SHP77 (cell line): ENCODE data around the gene NOL3.
A peak's percentile ranks its signal among the peaks of the same experiment; 100 is the strongest.

Experiments
- DNase-seq, 2 experiments: peaks; one replicate each; lab custom pipeline; 2025; lab: John Stamatoyannopoulos, UW

NOL3 gene

DNA sequence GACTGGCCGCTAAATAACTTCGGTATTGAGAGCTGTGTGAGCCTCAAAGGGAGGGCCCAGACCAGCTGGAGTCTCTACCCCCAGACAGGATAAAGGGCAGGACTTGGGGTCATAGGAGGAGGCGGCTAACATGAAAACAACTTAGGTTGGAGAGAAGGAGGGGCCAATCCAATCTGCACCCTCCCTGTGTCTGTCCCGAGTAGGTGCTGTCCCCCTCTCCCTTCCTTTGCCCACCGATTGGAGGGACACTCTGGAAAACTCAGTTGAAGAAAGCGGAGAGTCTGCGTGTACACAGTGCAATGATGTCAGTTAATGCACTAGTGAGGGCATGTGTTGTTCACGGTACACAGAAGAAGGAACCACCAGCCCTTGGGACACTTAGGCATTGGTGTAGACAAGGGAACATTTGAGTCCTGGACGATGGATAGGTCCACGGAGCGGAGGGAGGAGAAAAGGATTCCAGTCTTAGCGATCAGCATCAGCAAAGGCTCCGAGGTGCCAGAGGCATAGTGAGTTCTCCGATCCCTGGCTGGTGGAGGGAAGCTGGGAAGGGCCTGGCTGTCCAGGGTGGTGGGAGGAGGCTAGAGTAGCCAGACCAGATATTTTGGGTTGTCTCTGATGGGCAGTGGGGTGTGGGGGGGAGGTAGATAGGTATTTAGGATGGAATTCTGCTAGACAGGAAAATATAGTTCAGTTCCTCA, 761 bp downstream of the NOL3 start:
- DNase-seq: no peak

GRCh38 chr16:67173323-67173722, 3.0 kb downstream of the NOL3 start:
- no peak for DNase-seq

DNA sequence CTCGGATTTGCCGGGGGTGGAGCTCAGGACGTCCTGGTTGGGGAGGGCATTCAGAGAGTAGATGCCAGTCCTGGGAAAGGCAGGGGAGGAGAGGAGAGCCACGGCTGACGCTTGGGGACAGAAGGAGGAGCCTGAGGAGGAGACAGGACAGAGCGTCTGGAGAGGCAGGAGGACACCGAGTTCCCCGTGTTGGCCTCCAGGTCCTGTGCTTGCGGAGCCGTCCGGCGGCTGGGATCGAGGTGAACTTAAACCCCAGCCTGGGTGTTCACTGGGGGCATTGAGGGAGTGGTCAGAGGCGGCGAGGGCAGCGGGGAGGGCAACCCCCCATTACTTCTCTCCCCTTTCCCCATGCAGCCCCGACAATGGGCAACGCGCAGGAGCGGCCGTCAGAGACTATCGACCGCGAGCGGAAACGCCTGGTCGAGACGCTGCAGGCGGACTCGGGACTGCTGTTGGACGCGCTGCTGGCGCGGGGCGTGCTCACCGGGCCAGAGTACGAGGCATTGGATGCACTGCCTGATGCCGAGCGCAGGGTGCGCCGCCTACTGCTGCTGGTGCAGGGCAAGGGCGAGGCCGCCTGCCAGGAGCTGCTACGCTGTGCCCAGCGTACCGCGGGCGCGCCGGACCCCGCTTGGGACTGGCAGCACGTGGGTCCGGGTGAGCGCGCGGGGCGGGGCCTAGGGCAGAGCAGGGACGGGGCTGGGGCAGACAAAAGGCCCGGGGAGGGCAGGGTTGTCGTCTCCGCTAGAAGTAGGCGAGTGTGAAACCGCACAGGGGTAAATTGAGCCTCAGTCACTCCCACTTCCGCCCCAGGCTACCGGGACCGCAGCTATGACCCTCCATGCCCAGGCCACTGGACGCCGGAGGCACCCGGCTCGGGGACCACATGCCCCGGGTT, 3.7 kb downstream of the NOL3 start:
- DNase-seq: peak; percentile 84 to 90

DNA sequence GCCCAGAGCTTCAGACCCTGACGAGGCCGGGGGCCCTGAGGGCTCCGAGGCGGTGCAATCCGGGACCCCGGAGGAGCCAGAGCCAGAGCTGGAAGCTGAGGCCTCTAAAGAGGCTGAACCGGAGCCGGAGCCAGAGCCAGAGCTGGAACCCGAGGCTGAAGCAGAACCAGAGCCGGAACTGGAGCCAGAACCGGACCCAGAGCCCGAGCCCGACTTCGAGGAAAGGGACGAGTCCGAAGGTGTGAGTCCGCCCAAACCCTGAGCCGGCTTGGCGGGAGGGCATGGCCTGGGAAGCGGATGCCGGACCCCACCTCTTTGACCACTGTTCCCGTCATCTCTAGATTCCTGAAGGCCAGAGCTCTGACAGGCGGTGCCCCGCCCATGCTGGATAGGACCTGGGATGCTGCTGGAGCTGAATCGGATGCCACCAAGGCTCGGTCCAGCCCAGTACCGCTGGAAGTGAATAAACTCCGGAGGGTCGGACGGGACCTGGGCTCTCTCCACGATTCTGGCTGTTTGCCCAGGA, 4.4 kb downstream of the NOL3 start:
- DNase-seq: no peak

DNA sequence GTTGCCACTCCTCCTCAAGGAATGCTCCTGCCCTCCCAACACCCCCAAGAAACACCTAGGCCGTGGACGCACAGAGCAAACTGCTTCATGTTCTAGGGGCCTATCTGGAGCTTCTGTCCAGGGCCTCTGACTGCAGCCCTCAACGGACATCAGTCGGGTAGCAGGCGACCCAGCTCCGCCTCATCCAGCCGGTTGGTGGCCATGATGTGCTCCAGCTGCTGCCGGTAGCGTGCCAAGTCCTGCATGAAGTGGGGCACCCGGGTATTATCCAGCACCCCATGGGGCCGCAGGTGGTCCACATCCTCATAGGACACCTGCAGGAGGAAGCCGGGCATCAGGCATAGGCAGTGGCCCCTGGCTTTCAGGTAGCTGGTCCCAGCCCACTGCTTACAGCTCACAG, 6.3 kb downstream of the NOL3 start:
- DNase-seq: no peak

DNA sequence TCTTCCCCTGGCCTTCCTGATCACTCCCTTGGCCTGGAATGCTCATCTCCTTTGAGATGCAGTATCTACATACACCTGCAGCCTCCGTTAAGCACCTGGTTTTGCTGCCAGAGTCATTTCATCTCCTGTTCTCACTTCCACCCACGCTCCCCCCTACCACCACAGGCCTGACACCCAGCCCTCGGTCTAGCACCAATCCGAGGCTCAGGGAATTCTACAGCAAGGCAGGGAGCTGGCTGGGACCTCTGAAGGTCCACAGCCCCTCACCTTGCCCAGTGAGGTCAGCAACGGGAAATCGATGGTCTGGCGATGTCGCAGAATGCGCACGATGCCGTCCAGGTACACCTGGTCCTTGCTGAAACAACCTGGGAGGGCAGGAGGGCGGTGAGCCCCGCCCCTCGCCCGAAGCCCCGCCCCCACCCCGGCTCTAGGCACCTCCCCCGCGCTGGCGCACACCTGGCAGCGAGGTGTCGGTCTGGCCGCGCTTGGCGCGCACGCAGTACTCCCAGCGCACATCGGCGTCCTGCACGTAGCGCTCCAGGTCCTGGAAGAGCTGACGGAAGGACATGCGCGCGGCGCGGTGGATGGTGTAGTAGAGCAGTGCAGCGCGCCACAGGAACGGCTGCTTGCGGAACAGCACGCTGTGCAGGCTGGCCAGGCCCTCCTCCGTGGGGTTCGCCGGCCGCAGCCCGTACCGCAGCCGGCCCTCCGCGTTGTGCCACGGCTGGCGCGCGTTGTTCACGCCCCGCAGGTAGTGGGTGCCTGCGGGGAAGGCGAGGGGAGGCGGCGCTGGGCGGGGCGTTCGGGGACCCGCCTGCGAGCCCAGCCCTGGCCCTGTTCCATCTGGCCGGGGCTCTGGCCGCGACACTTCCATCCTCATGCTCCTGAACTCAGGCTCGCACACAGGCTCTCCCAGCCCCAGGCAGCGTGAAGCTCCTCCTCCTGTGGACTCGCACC, 7.7 kb downstream of the NOL3 start:
- DNase-seq: peak; percentile 38 to 77

DNA sequence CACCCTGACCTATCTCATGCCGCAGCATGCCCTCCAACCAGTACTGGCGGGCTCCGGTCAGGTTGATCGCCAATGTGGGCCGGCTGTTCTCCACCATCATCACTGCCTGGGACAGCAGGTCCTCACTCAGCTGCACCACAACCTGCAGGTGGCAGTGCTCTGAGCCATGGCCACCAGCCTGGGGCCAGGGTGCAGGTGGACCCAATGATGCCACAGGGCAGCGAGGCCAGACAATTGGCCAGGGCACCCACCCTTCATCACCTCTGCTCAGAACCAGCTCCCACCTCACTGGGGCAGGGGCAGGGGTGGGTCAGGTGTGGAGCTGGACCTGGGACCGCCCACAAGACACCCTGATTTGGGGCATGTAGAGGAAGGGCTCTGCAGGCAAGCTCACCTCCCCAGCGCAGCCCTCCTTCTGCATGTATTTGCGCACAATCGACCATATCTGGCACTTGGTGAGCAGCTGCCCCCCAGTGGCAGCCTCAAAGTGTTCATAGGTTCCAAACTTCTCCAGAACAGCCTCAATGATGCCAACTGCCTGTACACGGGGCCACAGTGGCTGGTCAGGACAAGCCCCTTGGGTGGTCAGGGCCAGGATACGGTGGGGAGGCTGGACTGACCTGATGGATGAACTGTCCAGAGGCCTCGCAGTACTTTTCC, 9.2 kb downstream of the NOL3 start:
- DNase-seq: peak in 1 of 2 experiments; percentile 17

GRCh38 chr16:67180166-67180565, 9.8 kb downstream of the NOL3 start:
- no peak for DNase-seq

- DNase-seq: no peak
These were observed 11.0 kb downstream of the NOL3 start for GRCh38 chr16:67181346-67181745.

DNA sequence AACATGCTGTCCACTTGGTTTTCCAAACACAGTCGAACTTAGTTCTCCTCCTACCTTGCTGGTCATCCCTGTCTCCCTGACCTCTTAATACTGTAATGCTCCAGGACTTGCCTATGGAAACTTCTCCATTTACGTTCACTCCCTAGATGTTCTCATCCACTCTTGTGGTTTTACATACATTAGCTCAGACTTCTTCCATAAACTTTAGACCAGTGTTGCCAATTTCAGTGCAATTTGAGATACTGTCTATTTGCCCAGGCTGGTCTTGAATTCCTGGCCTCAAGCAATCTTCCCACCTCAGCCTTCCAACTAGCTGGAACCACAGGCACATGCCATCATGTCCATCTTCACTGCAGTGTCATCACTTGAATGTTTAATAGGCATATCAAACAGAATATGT, 11.9 kb downstream of the NOL3 start:
- no peak for DNase-seq

GRCh38 chr16:67183284-67183626, 12.9 kb downstream of the NOL3 start:
- DNase-seq: no peak

DNA sequence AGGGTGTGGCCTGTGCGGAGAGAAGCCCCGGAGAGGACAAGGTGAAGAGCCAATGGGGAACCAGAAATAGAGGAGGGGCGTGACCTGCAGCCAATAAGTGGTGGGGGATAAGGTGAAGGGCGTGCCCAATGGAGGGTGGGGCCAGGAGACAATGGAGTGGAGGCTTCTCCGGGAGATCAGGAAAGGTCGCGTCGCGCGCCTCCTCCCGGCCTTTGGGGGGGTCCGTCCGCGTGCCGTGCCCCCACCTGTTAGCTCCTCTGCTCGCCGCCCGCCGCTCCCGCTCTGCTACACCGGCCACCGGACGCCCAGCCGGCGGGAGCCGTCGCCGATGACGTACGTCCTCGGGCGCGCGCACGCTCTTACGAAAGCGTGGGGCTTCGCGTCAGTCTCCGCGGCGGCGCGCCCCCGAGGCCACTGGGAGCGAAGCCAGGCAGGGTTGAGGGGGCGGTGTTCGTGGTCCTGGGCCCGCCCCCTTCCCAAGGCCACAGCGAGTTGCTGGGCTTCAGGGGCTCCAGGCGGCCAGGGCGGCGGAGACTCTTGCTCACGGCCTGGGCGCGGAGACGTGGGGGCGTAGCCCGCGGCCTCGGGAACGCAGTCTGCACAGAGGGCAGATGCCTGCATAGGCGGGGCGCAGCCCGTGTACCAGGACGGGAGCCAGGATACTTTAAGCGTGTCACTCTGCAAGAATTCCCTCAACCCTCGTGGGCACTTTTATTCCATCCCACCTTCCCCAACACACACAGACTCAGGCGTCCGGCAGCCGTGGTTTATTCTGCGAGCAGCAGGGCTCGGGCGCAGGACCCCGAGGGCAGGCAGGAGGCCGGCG, 13.5 kb downstream of the NOL3 start, which contains the start of gene MATCAP1:
Gene MATCAP1, minus strand, starts transcription at position 337 of the 826 bp plus-strand sequence. CDS start 3,353 bp downstream, outside the sequence.
- DNase-seq: peak; percentile 95 to 97

DNA sequence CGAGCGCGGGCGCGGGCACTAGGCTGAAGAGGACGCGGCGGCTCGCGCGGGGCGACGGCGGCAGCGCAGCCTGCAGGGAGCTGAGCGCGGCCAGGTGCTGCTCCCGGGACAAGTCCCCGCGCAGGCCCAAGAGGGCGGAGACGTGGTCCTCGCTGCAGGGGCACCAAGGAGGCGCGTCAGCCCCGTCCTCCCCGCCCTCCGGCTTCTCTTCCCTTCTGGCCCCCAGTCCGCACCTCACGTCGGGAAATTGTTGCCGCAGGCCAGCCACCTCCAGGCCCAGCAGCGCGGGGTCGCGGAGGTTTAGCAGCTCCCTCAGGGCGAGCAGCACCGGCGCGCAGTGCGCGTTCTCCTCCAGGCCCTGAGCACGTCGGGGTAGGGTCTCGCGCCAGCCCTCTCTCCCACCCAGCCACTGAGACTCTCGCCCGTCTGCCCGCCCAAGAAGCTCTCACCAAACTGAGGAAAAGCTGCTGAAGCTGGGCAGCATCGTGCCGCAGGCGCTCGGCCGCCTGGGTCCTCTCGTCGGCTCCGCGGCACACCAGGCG, 14.2 kb downstream of the NOL3 start:
- peak in 1 of 2 experiments; percentile 51 for DNase-seq

- peak; percentile 67 to 80 for DNase-seq
These were observed 14.8 kb downstream of the NOL3 start for GRCh38 chr16:67184995-67185650.

DNA sequence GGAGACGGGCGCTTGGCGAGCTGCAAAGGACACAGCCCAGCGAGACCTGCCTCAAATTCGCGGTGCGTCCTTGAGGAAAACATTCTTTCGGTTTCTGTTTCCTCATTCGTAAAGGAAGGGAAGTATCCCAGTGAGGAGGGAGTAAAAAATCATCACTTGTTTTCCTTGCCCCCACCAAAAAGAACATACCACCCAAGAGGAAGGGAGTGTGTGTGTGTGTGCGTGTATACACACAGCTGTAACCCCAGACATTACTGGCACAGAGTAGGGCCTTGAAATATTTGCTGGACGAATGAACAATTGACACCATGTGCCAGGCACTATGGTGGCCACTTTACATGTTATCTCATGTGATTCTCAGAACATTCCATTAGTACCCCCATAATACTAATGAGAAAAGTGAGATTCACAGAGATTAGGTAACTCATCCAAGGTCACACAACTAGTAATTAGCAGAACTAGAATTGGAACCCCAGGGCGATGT, 15.4 kb downstream of the NOL3 start:
- DNase-seq: no peak

- DNase-seq: no peak
These were observed 16.2 kb downstream of the NOL3 start for GRCh38 chr16:67186550-67186950.

DNA sequence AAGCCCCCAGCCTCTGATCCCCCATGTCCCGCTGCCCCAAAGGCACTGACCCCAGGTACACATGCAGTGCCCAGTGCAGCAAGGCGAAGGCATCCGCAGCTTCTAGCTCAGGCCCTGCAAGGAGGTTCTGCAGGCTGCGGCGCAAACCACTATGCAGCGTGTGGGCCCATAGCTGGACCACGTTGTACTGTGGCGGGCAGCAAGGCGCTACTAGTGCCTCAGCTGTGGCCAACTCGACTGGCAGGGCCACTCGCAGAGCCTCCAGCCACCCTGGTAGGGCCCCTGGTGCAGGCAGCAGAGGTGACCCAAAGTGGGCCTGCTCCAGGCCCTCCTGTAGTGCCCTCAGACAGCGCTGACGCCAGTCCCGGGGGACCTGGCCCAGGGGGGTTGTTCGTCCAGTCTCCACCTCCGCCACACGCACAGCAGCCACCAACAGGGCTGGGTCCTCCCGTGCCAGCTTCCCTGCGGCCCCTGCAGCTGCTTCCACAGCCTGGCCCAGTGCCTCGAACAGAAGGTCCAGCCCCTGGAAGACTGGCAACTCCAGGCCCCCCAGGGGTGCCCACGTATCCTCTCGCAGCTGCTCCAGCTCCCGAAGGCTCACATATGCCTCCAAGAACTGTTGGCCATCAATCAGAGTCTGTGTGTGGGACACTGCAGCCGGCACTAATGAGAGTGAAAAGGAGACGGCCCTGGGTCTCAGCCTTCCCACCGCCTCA, 17.0 kb downstream of the NOL3 start:
- DNase-seq: no peak

- no peak for DNase-seq
These were observed 18.0 kb downstream of the NOL3 start for GRCh38 chr16:67188323-67188722.

DNA sequence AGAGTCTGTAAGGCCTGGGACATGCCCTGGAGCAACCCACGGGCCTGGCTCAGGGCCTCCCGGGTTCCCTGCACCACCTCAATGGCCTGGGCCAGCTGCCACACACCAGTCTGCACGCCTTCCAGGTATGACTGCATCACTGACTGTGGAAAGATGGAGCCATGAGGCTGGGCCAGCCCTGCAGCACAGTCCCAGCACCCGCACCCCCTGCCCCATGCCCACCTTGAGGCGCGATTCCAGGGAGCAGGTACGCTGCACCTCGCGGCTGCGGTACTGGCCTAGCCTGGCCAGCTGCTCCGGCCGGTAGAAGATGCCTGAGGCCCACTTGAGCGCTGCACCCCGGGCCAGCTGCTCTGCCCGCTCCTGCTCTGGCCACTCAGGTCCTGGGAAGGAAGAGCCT, 18.5 kb downstream of the NOL3 start:
- no peak for DNase-seq
